Astrocyte of the spinal cord (primary cell): ENCODE measurements around the gene UBXN2A.

ENCODE experiments used
- DNase-seq: peaks from one replicate; pipeline ENCODE4 v3.0.0; 2011; ENCODE audit warnings: low read depth, low spot score
- H3K4me3 ChIP-seq: 2 replicates; pipeline ENCODE4 v1.5.1; 2011; ENCODE audit warnings: low read depth, mild to moderate bottlenecking, low read length, moderate library complexity
- in situ Hi-C: cut with HindIII; loops from 2 replicates; pipeline ENCODE4 v1.10.0; 2017; ENCODE audit warnings: low sequenced_read_pairs
- TF ChIP-seq, protein P1 (sequence below): IDR thresholded peaks from 2 replicates; pipeline ENCODE4 v1.5.1; 2012; ENCODE audit warnings: low read depth, mild to moderate bottlenecking, low read length, inconsistent platforms

The UBXN2A gene

DNA sequence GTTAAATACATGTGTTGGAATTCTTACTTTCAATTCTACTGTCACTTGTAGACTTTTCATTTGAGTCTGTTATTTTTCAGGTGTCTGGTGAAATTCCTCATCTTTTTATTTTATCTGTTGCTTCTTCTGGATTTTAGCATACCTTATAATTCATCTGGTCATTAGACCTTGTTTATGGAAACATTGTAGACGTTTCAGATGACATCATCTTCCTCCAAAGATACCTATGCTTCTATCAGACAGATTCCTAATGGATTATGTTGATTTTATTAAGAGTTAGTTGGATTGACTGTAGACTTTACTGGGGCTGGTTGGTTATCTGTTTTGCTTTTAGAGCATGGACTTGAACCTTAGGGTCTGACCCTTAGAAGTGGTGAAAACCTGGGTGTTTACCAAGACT, 54.3 kb downstream of the UBXN2A start:
- in situ Hi-C loops, result no loop called here
- TF ChIP-seq, protein P1, sequence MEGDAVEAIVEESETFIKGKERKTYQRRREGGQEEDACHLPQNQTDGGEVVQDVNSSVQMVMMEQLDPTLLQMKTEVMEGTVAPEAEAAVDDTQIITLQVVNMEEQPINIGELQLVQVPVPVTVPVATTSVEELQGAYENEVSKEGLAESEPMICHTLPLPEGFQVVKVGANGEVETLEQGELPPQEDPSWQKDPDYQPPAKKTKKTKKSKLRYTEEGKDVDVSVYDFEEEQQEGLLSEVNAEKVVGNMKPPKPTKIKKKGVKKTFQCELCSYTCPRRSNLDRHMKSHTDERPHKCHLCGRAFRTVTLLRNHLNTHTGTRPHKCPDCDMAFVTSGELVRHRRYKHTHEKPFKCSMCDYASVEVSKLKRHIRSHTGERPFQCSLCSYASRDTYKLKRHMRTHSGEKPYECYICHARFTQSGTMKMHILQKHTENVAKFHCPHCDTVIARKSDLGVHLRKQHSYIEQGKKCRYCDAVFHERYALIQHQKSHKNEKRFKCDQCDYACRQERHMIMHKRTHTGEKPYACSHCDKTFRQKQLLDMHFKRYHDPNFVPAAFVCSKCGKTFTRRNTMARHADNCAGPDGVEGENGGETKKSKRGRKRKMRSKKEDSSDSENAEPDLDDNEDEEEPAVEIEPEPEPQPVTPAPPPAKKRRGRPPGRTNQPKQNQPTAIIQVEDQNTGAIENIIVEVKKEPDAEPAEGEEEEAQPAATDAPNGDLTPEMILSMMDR, result no peak
- no peak overlapping the region for H3K4me3 ChIP-seq
- no peak for DNase-seq

GRCh38 chr2:24007693-24008092, 67.4 kb downstream of the UBXN2A start:
- H3K4me3 ChIP-seq, result no peak overlapping the region
- DNase-seq, result no peak
- in situ Hi-C loops, result no loop called here
- TF ChIP-seq, protein P1, result no peak

DNA sequence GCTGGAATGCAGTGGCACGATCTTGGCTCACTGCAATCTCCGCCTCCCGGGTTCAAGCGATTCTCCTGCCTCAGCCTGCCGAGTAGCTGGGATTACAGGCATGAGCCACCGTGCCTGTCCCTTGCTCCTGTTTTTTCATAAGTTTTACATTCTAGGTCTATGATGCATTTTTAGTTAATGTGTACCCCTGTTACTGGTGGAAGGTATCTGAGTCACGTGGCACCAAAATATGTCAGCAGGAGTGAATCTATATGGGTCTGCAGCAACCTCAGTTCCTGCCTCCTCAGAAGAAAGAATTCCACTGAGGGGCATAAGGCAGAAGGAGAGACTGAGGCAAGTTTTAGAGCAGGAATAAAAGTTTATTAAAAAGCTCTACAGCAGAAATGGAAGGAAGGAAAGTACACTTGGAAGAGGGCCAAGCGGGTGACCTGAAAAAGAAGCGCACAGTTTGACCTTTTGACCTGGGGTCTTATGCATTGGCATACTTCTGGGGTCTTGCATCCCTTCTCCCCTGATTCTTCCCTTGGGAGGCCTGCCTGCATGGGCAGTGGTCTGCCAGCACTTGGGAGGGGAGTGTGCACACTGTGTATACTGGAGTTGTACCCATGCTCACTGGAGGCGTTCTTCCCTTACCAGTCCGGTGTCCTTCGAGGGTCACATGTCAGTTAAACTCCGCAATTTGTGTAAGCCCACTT, 68.6 kb downstream of the UBXN2A start:
- H3K4me3 ChIP-seq, result no peak overlapping the region
- in situ Hi-C loops, result no loop called here
- TF ChIP-seq, protein P1, result no peak
- DNase-seq, result no peak

- DNase-seq, result no peak
- TF ChIP-seq, protein P1, result no peak
- in situ Hi-C loops, result no loop called here
- peak overlapping the region; percentile 37 for H3K4me3 ChIP-seq
These were observed 69.1 kb downstream of the UBXN2A start for GRCh38 chr2:24009367-24009679.

GRCh38 chr2:24009680-24010476, 69.6 kb downstream of the UBXN2A start, which contains the start of gene MFSD2B:
Gene MFSD2B (plus strand): TSS chr2:24010085. CDS start chr2:24010097, 12 bp downstream.
- peak within 1 kb of the TSS; percentile 37 for H3K4me3 ChIP-seq
- in situ Hi-C loops, result no loop called here
- TF ChIP-seq, protein P1, result no peak
- DNase-seq, result no peak

DNA sequence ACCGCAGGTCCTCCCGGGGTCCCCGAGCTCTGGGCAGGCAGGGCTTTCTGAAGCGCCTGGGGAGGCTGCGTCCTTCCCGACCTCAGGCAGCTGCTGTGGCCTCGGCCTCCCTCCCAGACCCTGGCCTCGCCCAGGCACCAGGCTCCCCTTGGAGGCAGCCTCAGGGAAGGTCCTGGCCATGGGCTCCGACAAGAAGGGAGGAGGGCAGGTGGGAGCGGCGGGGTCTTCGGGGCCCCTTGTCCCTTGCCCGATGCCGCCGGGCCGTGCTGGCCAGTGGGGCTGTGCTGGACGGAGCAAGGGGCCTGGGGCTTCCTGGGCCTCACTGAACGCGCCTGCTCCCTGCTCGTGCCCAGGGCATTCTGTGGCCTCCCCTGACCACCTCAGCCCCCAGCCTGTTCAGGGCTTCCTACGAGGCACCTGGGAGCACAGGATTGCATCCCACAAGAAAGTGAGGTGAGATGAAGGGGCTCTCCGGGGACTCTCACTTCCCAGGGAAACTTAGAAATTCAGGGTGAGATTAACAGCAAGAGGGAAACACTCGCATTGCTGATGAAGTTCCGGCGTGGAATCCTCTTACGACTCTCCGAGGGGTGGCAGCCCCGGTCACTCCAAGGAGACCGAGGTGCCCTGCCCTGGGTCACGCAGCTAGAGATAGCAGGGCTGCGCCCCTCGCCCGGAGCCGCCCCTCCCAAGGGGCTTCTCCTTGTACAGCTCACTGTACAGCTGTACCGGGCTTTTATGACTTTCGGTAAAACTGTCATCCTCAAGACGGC, 70.4 kb downstream of the UBXN2A start:
- in situ Hi-C loops, result no loop called here
- H3K4me3 ChIP-seq, result peak overlapping the region; percentile 37
- TF ChIP-seq, protein P1, result no peak
- DNase-seq, result no peak
